Body of pancreas (tissue), 4 donors: Measurements from ENCODE around the gene ARHGAP6. TPM values are rescaled to one million over a fixed set of nuclear protein-coding genes. Genes with fewer than 3 reads are reported as not detected.

Source experiments
- ATAC-seq: fragments of 150-250 bp; one replicate; pipeline ENCODE4 v1.9.1; 2016
- DNase-seq, 4 donors: peaks; one replicate each; pipeline ENCODE4 v3.0.0-alpha.2; 2019
- H3K27ac ChIP-seq, 4 donors: fragments of 200-600 bp; sonication (generic); 1 replicate in 3 of 4; 2 replicates in 1 of 4; pipeline versions ENCODE4 v1.5.1 to v1.6.1; 2016 to 2019; ENCODE audit warnings: mild to moderate bottlenecking in 1 of 4, mixed read lengths in 1 of 4, moderate library complexity in 1 of 4
- H3K27me3 ChIP-seq, 2 donors: fragments of 200-600 bp; sonication (generic); one replicate each; pipeline ENCODE4 v1.6.0; 2016; ENCODE audit warnings: mild to moderate bottlenecking in 1 of 2
- H3K36me3 ChIP-seq, 2 donors: fragments of 200-600 bp; sonication (generic); replicated peaks in 1 of 2; 2 replicates each; pipeline ENCODE4 v1.5.1; 2016; ENCODE audit warnings: low read depth in 2 of 2; ENCODE audit not compliant: insufficient read depth in 1 of 2
- H3K4me1 ChIP-seq: fragments of 200-600 bp; sonication (generic); one replicate; pipeline ENCODE4 v1.6.0; 2016
- H3K4me3 ChIP-seq, 2 donors: fragments of 200-600 bp; sonication (generic); 1 replicate in 1 of 2; 2 replicates in 1 of 2; pipeline ENCODE4 v1.5.1; 2016 to 2019
- H3K9me3 ChIP-seq, 3 donors: fragments of 200-600 bp; sonication (generic); 1 replicate in 2 of 3; 2 replicates in 1 of 3; pipeline ENCODE4 v1.5.1; 2016
- CTCF ChIP-seq, 7 experiments: fragments of 450-650 bp in 4 of 7; fragments of 200-600 bp in 3 of 7; sonication (generic) in 3 of 7; IDR thresholded peaks; one replicate each; pipeline ENCODE4 v1.5.1; 2016 to 2019; ENCODE audit warnings: antibody characterized with exemption in 7 of 7
- POLR2A ChIP-seq, 3 donors: fragments of 450-650 bp; IDR thresholded peaks; one replicate each; pipeline ENCODE4 v1.6.1; 2016; ENCODE audit warnings: antibody characterized with exemption in 3 of 3, mild to moderate bottlenecking in 2 of 3
- WGBS, 2 donors: methylation state at CpG; one replicate each; pipeline ENCODE4 v1.1.5; 2017; 5-methylcytosine and 5-hydroxymethylcytosine counted together
- intact Hi-C: fragments of 100-400 bp; cut with DNase I; formaldehyde crosslinking; loops from one replicate; pipeline ENCODE4 v1.15.1; 2023
- total RNA-seq, 2 donors: library from RNA; depleted of rRNA; stranded (reverse); fragments of >200 nt; gene quantifications; one replicate each; pipeline ENCODE4 v1.1.0, GENCODE V29; 2016

ARHGAP6 gene
- total RNA-seq, 2 donors from 2014 or later, result 2.3 to 10.9 TPM

- Histone ChIP-seq H3K27ac (no peak overlapping the region), H3K4me3 (no peak overlapping the region), H3K4me1 (no peaks in the 10 kb centered on the region), H3K27me3 (no peaks in the 10 kb centered on the region), H3K36me3 (no peaks in the 10 kb centered on the region), H3K9me3 (no peaks in the 10 kb centered on the region)
- DNase-seq (no peak), ATAC-seq (no peak)
- intact Hi-C loops, result no loop called here
- TF ChIP-seq CTCF (IDR thresholded peaks at IDR 0.05) (no peak), POLR2A (IDR thresholded peaks at IDR 0.05) (no peak)
- WGBS, 2 donors, result 66 to 84% methylated on average over 2 of the region's 2 CpGs
These were observed 329.5 kb downstream of the ARHGAP6 start for GRCh38 chrX:11336201-11336600.

- H3K27me3 ChIP-seq, result no peaks in the 10 kb centered on the region
- intact Hi-C loops, result no loop called here
- DNase-seq (no peak), ATAC-seq (no peak)
- no peaks in the 10 kb centered on the region for H3K36me3 ChIP-seq
- TF ChIP-seq CTCF (IDR thresholded peaks at IDR 0.05), result no peak
- TF ChIP-seq POLR2A (IDR thresholded peaks at IDR 0.05), result no peak
- H3K27ac ChIP-seq, result no peak overlapping the region
- H3K4me3 ChIP-seq, result no peak overlapping the region
- 70 to 89% methylated on average over 2 of the region's 2 CpGs for whole genome bisulfite sequencing, 2 donors
- no peaks in the 10 kb centered on the region for H3K4me1 ChIP-seq
- no peaks in the 10 kb centered on the region for H3K9me3 ChIP-seq
These were observed 331.6 kb downstream of the ARHGAP6 start for GRCh38 chrX:11334165-11334564.

- WGBS, 2 donors, result 35 to 47% methylated on average over 2 of the region's 2 CpGs
- Histone ChIP-seq H3K36me3 (no peaks in the 10 kb centered on the region), H3K4me3 (no peak overlapping the region), H3K27me3 (no peaks in the 10 kb centered on the region), H3K27ac (no peak overlapping the region), H3K4me1 (no peaks in the 10 kb centered on the region), H3K9me3 (no peaks in the 10 kb centered on the region)
- TF ChIP-seq POLR2A (IDR thresholded peaks at IDR 0.05) (no peak), CTCF (IDR thresholded peaks at IDR 0.05) (no peak)
- no peak for DNase-seq
- intact Hi-C loops, result no loop called here
- ATAC-seq, result no peak
These were observed 333.9 kb downstream of the ARHGAP6 start for GRCh38 chrX:11331788-11332187.

GRCh38 chrX:11329021-11329420 lies 336.7 kb downstream of the ARHGAP6 start:
- no peaks in the 10 kb centered on the region for H3K27me3 ChIP-seq
- TF ChIP-seq CTCF (IDR thresholded peaks at IDR 0.05) (no peak), POLR2A (IDR thresholded peaks at IDR 0.05) (no peak)
- ATAC-seq, result no peak

GRCh38 chrX:11328134-11328533 lies 337.6 kb downstream of the ARHGAP6 start:
- ATAC-seq (no peak), DNase-seq (no peak)
- H3K9me3 ChIP-seq, result no peaks in the 10 kb centered on the region
- no peak overlapping the region for H3K4me3 ChIP-seq
- H3K36me3 ChIP-seq, result no peaks in the 10 kb centered on the region
- intact Hi-C loops, result no loop called here
- no peaks in the 10 kb centered on the region for H3K27me3 ChIP-seq
- 67 to 85% methylated on average over 3 of the region's 3 CpGs for WGBS, 2 donors
- no peak overlapping the region for H3K27ac ChIP-seq
- no peak for TF ChIP-seq CTCF (IDR thresholded peaks at IDR 0.05)
- no peaks in the 10 kb centered on the region for H3K4me1 ChIP-seq

More at GRCh38 chrX:11329021-11329420, 336.7 kb downstream of the ARHGAP6 start:
- H3K9me3 ChIP-seq, result no peaks in the 10 kb centered on the region
- WGBS, 2 donors, result 26 to 37% methylated on average over 5 of the region's 5 CpGs
- H3K27ac ChIP-seq, result no peak overlapping the region
- intact Hi-C loops, result no loop called here
- no peak for DNase-seq
- H3K4me1 ChIP-seq, result no peaks in the 10 kb centered on the region
- no peak overlapping the region for H3K4me3 ChIP-seq
- no peaks in the 10 kb centered on the region for H3K36me3 ChIP-seq
